Transverse colon (tissue), 4 donors: Measurements from ENCODE around the gene THPO. TPM values are rescaled to one million over a fixed set of nuclear protein-coding genes. Genes with fewer than 3 reads are reported as not detected.

ENCODE experiments used
- DNase-seq: peaks from one replicate; pipeline ENCODE4 v3.0.0-alpha.2; 2019
- H3K27ac ChIP-seq, 4 donors: fragments of 200-600 bp; sonication (generic); 2 replicates each; pipeline ENCODE4 v1.5.1; 2016 to 2018; ENCODE audit warnings: inconsistent platforms in 4 of 4
- H3K27me3 ChIP-seq: fragments of 200-600 bp; sonication (generic); 2 replicates; pipeline ENCODE4 v1.5.1; 2017; ENCODE audit warnings: inconsistent platforms
- H3K36me3 ChIP-seq, 4 donors: fragments of 200-600 bp; sonication (generic); 2 replicates each; pipeline ENCODE4 v1.5.1; 2017 to 2019; ENCODE audit warnings: inconsistent platforms in 4 of 4
- H3K4me1 ChIP-seq, 4 donors: fragments of 200-600 bp; sonication (generic); 2 replicates each; pipeline ENCODE4 v1.5.1; 2017 to 2020; ENCODE audit warnings: inconsistent platforms in 4 of 4
- H3K4me3 ChIP-seq, 4 donors: fragments of 200-600 bp; sonication (generic); 1 replicate in 1 of 4; 2 replicates in 3 of 4; pipeline versions ENCODE4 v1.5.1 to v1.6.1; 2017 to 2019; ENCODE audit warnings: inconsistent platforms in 4 of 4
- H3K9me3 ChIP-seq, 2 donors: fragments of 200-600 bp; sonication (generic); 2 replicates each; pipeline ENCODE4 v1.5.1; 2017 to 2019; ENCODE audit warnings: inconsistent platforms in 2 of 2
- EP300 ChIP-seq: sonication (generic); formaldehyde crosslinking; IDR thresholded peaks from one replicate; pipeline ENCODE4 v1.6.1; 2017; ENCODE audit warnings: antibody characterized with exemption, low read depth
- POLR2A ChIP-seq: fragments of 450-650 bp; IDR thresholded peaks from one replicate; pipeline ENCODE4 v1.6.1; 2016; ENCODE audit warnings: antibody characterized with exemption, mild to moderate bottlenecking, moderate library complexity
- POLR2AphosphoS5 ChIP-seq, 3 donors: sonication (generic); formaldehyde crosslinking; IDR thresholded peaks; one replicate each; pipeline ENCODE4 v1.6.1; 2016; ENCODE audit warnings: antibody characterized with exemption in 3 of 3
- WGBS, 2 donors: methylation state at CpG; one replicate each; pipeline ENCODE4 v1.1.5; 2018; ENCODE audit warnings: low coverage in 1 of 2; 5-methylcytosine and 5-hydroxymethylcytosine counted together
- in situ Hi-C, 4 donors: fragments of 200-750 bp; cut with MboI; loops; one replicate each; pipeline versions ENCODE4 v1.15.0 to v1.15.1; 2017; ENCODE audit warnings: low sequenced_read_pairs in 3 of 4, low pct_ligation_motif_present in 1 of 4, low pct_unique_long_range_greater_than_20kb in 1 of 4
- intact Hi-C: fragments of 100-400 bp; cut with DNase I; formaldehyde crosslinking; loops from one replicate; pipeline ENCODE4 v1.15.1; 2023; ENCODE audit warnings: low total_unique reads
- total RNA-seq, 4 donors: library from RNA; depleted of rRNA; stranded (reverse); fragments of >200 nt; gene quantifications; one replicate each; pipeline ENCODE4 v1.1.0, GENCODE V29; 2016
- TF ChIP-seq, protein P1 (sequence below), 5 experiments: fragments of 200-600 bp in 3 of 5; fragments of 450-650 bp in 2 of 5; sonication (generic) in 3 of 5; IDR thresholded peaks; 1 replicate in 2 of 5; 2 replicates in 3 of 5; pipeline ENCODE4 v1.5.1; 2016 to 2017; ENCODE audit warnings: antibody characterized with exemption in 5 of 5, inconsistent platforms in 3 of 5, mild to moderate bottlenecking in 2 of 5, moderate library complexity in 1 of 5

Gene THPO
- total RNA-seq, 4 donors from 2014 or later, result not detected

- TF ChIP-seq, protein P1, sequence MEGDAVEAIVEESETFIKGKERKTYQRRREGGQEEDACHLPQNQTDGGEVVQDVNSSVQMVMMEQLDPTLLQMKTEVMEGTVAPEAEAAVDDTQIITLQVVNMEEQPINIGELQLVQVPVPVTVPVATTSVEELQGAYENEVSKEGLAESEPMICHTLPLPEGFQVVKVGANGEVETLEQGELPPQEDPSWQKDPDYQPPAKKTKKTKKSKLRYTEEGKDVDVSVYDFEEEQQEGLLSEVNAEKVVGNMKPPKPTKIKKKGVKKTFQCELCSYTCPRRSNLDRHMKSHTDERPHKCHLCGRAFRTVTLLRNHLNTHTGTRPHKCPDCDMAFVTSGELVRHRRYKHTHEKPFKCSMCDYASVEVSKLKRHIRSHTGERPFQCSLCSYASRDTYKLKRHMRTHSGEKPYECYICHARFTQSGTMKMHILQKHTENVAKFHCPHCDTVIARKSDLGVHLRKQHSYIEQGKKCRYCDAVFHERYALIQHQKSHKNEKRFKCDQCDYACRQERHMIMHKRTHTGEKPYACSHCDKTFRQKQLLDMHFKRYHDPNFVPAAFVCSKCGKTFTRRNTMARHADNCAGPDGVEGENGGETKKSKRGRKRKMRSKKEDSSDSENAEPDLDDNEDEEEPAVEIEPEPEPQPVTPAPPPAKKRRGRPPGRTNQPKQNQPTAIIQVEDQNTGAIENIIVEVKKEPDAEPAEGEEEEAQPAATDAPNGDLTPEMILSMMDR (IDR thresholded peaks at IDR 0.05), result peak; percentile 65 to 78 (median 75)
- TF ChIP-seq EP300, result no peak
- intact Hi-C loops, result loop anchor here (10.0 kb wide), 1 partner anchor 49 kb away; no protein-coding TSS in a partner anchor
- peaks cover 0 to 7% (median 0%) of the 10 kb centered on the region in 4 donors for H3K36me3 ChIP-seq
These were observed 23.8 kb downstream of the THPO start for GRCh38 chr3:184354121-184354728.

DNA sequence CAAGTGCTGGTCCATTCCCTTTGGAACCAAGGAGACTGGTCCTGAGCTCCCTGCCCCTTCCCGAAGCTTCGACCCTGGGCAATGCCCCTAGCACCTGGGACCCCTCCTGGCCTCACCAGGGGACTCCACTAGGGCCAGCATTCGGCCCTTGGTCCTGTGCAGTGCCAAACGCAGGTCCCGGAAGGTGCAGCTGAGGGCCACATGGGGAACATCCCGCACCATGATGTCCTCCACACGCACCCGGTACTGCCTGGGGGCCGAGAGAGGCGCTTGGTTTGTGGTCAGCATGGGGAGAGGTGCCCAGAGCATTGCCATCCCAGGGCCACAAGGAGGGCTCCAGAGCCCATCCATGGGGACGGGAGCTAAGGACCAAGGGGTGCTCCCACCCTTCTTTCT is 24.5 kb downstream of the THPO start:
- Histone ChIP-seq H3K27me3 (no peaks in the 10 kb centered on the region), H3K36me3 (peaks cover 0 to 7% (median 0%) of the 10 kb centered on the region in 4 donors), H3K4me1 (peaks cover 6 to 33% (median 18%) of the 10 kb centered on the region in 4 donors), H3K9me3 (no peaks in the 10 kb centered on the region), H3K27ac (peak overlapping the region in 1 of 4 donors; percentile 69), H3K4me3 (no peak overlapping the region)
- in situ Hi-C loops, result loop anchor here in 1 of 4 donors (25.0 kb wide), 1 partner anchor 434 kb away; no protein-coding TSS in a partner anchor
- intact Hi-C loops, result loop anchor here (10.0 kb wide), 1 partner anchor 49 kb away; no protein-coding TSS in a partner anchor
- 95% methylated on average over 8 of the region's 11 CpGs; no CpG with 5 or more reads in 1 of the 2 donors for WGBS, 2 donors
- TF ChIP-seq EP300 (no peak), POLR2A (no peak), POLR2AphosphoS5 (IDR thresholded peaks at IDR 0.05) (no peak)
- TF ChIP-seq, protein P1 (IDR thresholded peaks at IDR 0.05), result no peak
- no peak for DNase-seq

More at GRCh38 chr3:184354121-184354728, 23.8 kb downstream of the THPO start:
- Histone ChIP-seq H3K4me3 (no peak overlapping the region), H3K9me3 (no peaks in the 10 kb centered on the region), H3K27me3 (no peaks in the 10 kb centered on the region), H3K4me1 (peaks cover 6 to 33% (median 18%) of the 10 kb centered on the region in 4 donors), H3K27ac (no peak overlapping the region)
- 52% methylated on average over 18 of the region's 18 CpGs; no CpG with 5 or more reads in 1 of the 2 donors for WGBS, 2 donors
- in situ Hi-C loops, result loop anchor here in 1 of 4 donors (25.0 kb wide), 1 partner anchor 433 kb away; no protein-coding TSS in a partner anchor
- DNase-seq, result peak; percentile 66

- no peaks in the 10 kb centered on the region for H3K9me3 ChIP-seq
- in situ Hi-C loops (loop anchor here in 1 of 4 donors (25.0 kb wide), 1 partner anchor 434 kb away; no protein-coding TSS in a partner anchor), intact Hi-C loops (loop anchor here (10.0 kb wide), 1 partner anchor 48 kb away; no protein-coding TSS in a partner anchor)
- H3K27ac ChIP-seq, result peak overlapping the region; percentile 65 to 82 (median 71)
- TF ChIP-seq, protein P1 (IDR thresholded peaks at IDR 0.05), result no peak
- no peak for TF ChIP-seq EP300
- no peak for TF ChIP-seq POLR2AphosphoS5 (IDR thresholded peaks at IDR 0.05)
- no peak for TF ChIP-seq POLR2A
- no peak for DNase-seq
- no peaks in the 10 kb centered on the region for H3K27me3 ChIP-seq
- peaks cover 0 to 7% (median 0%) of the 10 kb centered on the region in 4 donors for H3K36me3 ChIP-seq
- H3K4me3 ChIP-seq, result no peak overlapping the region
- 79% methylated on average over 11 of the region's 11 CpGs; no CpG with 5 or more reads in 1 of the 2 donors for WGBS, 2 donors
- peaks cover 6 to 33% (median 18%) of the 10 kb centered on the region in 4 donors for H3K4me1 ChIP-seq
These were observed 25.0 kb downstream of the THPO start for GRCh38 chr3:184352897-184353545.
